Karpas-422 (cell line): ENCODE data around the gene FBXW2. TPM values are rescaled to one million over a fixed set of nuclear protein-coding genes. Genes with fewer than 3 reads are reported as not detected.

Experiments used
- DNase-seq: peaks from one replicate; pipeline ENCODE4 v3.0.0-alpha.2; 2015
- H2AFZ ChIP-seq: fragments of 200-600 bp; sonication (generic); 2 replicates; pipeline ENCODE4 v1.6.1; 2014; ENCODE audit warnings: antibody characterized with exemption, low read length, mixed read lengths
- H3K27ac ChIP-seq: fragments of 200-600 bp; sonication (generic); 2 replicates; pipeline ENCODE4 v1.5.1; 2014; ENCODE audit warnings: mild to moderate bottlenecking, low read length, moderate library complexity
- H3K27me3 ChIP-seq: fragments of 200-600 bp; sonication (generic); 2 replicates; pipeline ENCODE4 v1.6.1; 2014; ENCODE audit warnings: low read length, mixed read lengths
- H3K36me3 ChIP-seq: fragments of 200-600 bp; sonication (generic); 2 replicates; pipeline ENCODE4 v1.6.1; 2014; ENCODE audit warnings: low read length, mixed read lengths; ENCODE audit not compliant: insufficient read depth
- H3K4me1 ChIP-seq: fragments of 200-600 bp; sonication (generic); 2 replicates; pipeline ENCODE4 v1.6.1; 2014; ENCODE audit warnings: mild to moderate bottlenecking, low read length, mixed read lengths
- H3K4me2 ChIP-seq: fragments of 200-600 bp; sonication (generic); 2 replicates; pipeline ENCODE4 v1.6.1; 2014; ENCODE audit warnings: low read length, low read depth, mild to moderate bottlenecking; ENCODE audit not compliant: poor library complexity, severe bottlenecking
- H3K4me3 ChIP-seq: fragments of 200-600 bp; sonication (generic); 2 replicates; pipeline ENCODE4 v1.5.1; 2014; ENCODE audit warnings: mild to moderate bottlenecking, antibody characterized with exemption, low read length, mixed read lengths
- H3K79me2 ChIP-seq: fragments of 200-600 bp; sonication (generic); 2 replicates; pipeline ENCODE4 v1.6.1; 2014; ENCODE audit warnings: mild to moderate bottlenecking, low read length, mixed read lengths
- H3K9ac ChIP-seq: fragments of 200-600 bp; sonication (generic); 2 replicates; pipeline ENCODE4 v1.6.0; 2014; ENCODE audit warnings: low read length
- H3K9me2 ChIP-seq: fragments of 200-600 bp; sonication (generic), shearing (Covaris generic); replicated peaks from 2 replicates; pipeline ENCODE4 v1.6.0; 2014; ENCODE audit warnings: mild to moderate bottlenecking, low read length, moderate library complexity; ENCODE audit not compliant: insufficient read depth
- H3K9me3 ChIP-seq: fragments of 300-700, 200-600 bp; sonication (generic); 2 replicates; pipeline ENCODE4 v1.6.1; 2014; ENCODE audit warnings: low read length, mixed read lengths
- H4K20me1 ChIP-seq: fragments of 200-600 bp; sonication (generic); 2 replicates; pipeline ENCODE4 v1.6.1; 2014; ENCODE audit warnings: mild to moderate bottlenecking, antibody characterized with exemption, low read length, low read depth; ENCODE audit not compliant: insufficient read depth
- total RNA-seq: library from RNA; depleted of rRNA; stranded (reverse); fragments of >200 nt; shearing (Covaris generic); gene quantifications from 2 replicates; pipeline ENCODE4 v1.2.3, GENCODE V29; 2014; ENCODE audit warnings: low replicate concordance

The FBXW2 gene
- total RNA-seq, 1 experiment from 2014 or later: 42.0 TPM

- H3K4me3 ChIP-seq: peak overlapping the region; percentile 98
Observed at GRCh38 chr9:120791161-120791560, 2.1 kb downstream of the FBXW2 start.

GRCh38 chr9:120787933-120788332, 5.3 kb downstream of the FBXW2 start:
- Histone ChIP-seq H3K9me3 (no peaks in the 10 kb centered on the region), H3K9ac (no peak overlapping the region), H3K36me3 (peaks cover 56% of the 10 kb centered on the region), H3K4me1 (peaks cover 41% of the 10 kb centered on the region), H2AFZ (no peak overlapping the region), H4K20me1 (peaks cover 5% of the 10 kb centered on the region; the same call in 1 of the 2 replicates), H3K79me2 (peaks cover 97% of the 10 kb centered on the region), H3K4me3 (no peak overlapping the region), H3K27me3 (no peaks in the 10 kb centered on the region), H3K4me2 (no peak overlapping the region), H3K27ac (no peak overlapping the region), H3K9me2 (no peaks in the 10 kb centered on the region)
- DNase-seq: no peak

More at GRCh38 chr9:120791161-120791560, 2.1 kb downstream of the FBXW2 start:
- H3K79me2 ChIP-seq: peaks cover 89% of the 10 kb centered on the region
- no peaks in the 10 kb centered on the region for H3K27me3 ChIP-seq
- no peaks in the 10 kb centered on the region for H3K9me2 ChIP-seq
- DNase-seq: no peak
- H3K9me3 ChIP-seq: no peaks in the 10 kb centered on the region
- H3K9ac ChIP-seq: no peak overlapping the region
- peaks cover 61% of the 10 kb centered on the region for H3K4me1 ChIP-seq
- peak overlapping the region; percentile 84 for H3K4me2 ChIP-seq
- peak overlapping the region; percentile 85 for H3K27ac ChIP-seq
- H3K36me3 ChIP-seq: peaks cover 41% of the 10 kb centered on the region
- no peak overlapping the region for H2AFZ ChIP-seq
- H4K20me1 ChIP-seq: peaks cover 5% of the 10 kb centered on the region; the same call in 1 of the 2 replicates

GRCh38 chr9:120783602-120784047, 9.6 kb downstream of the FBXW2 start:
- no peak overlapping the region for H3K4me2 ChIP-seq
- peaks cover 93% of the 10 kb centered on the region for H3K79me2 ChIP-seq
- no peak overlapping the region for H3K27ac ChIP-seq
- peaks cover 50% of the 10 kb centered on the region for H3K36me3 ChIP-seq
- no peak overlapping the region for H3K9ac ChIP-seq
- no peak overlapping the region for H2AFZ ChIP-seq
- no peaks in the 10 kb centered on the region for H3K9me3 ChIP-seq
- DNase-seq: no peak
- H4K20me1 ChIP-seq: no peaks in the 10 kb centered on the region
- no peaks in the 10 kb centered on the region for H3K9me2 ChIP-seq
- peaks cover 2% of the 10 kb centered on the region for H3K4me1 ChIP-seq
- no peaks in the 10 kb centered on the region for H3K27me3 ChIP-seq
- H3K4me3 ChIP-seq: no peak overlapping the region

- Histone ChIP-seq H4K20me1 (no peaks in the 10 kb centered on the region), H3K79me2 (peaks cover 88% of the 10 kb centered on the region), H3K4me1 (no peaks in the 10 kb centered on the region), H3K4me2 (no peak overlapping the region), H3K9ac (no peak overlapping the region), H2AFZ (no peak overlapping the region), H3K9me3 (no peaks in the 10 kb centered on the region), H3K27me3 (no peaks in the 10 kb centered on the region), H3K4me3 (no peak overlapping the region), H3K36me3 (peaks cover 52% of the 10 kb centered on the region), H3K9me2 (no peaks in the 10 kb centered on the region), H3K27ac (no peak overlapping the region)
- DNase-seq: no peak
Observed at GRCh38 chr9:120781236-120781635, 12.0 kb downstream of the FBXW2 start.

GRCh38 chr9:120780367-120780766, 12.8 kb downstream of the FBXW2 start:
- no peaks in the 10 kb centered on the region for H4K20me1 ChIP-seq
- H3K4me3 ChIP-seq: no peak overlapping the region
- no peaks in the 10 kb centered on the region for H3K9me3 ChIP-seq
- no peaks in the 10 kb centered on the region for H3K4me1 ChIP-seq
- no peaks in the 10 kb centered on the region for H3K9me2 ChIP-seq
- H3K4me2 ChIP-seq: no peak overlapping the region
- H3K27ac ChIP-seq: no peak overlapping the region
- no peak overlapping the region for H2AFZ ChIP-seq
- H3K9ac ChIP-seq: no peak overlapping the region
- no peaks in the 10 kb centered on the region for H3K27me3 ChIP-seq
- peaks cover 57% of the 10 kb centered on the region for H3K36me3 ChIP-seq
- peaks cover 79% of the 10 kb centered on the region for H3K79me2 ChIP-seq
- DNase-seq: no peak

GRCh38 chr9:120779227-120779626, 14.0 kb downstream of the FBXW2 start:
- no peaks in the 10 kb centered on the region for H4K20me1 ChIP-seq
- H3K4me3 ChIP-seq: no peak overlapping the region
- no peak overlapping the region for H2AFZ ChIP-seq
- no peaks in the 10 kb centered on the region for H3K27me3 ChIP-seq
- H3K27ac ChIP-seq: no peak overlapping the region
- no peaks in the 10 kb centered on the region for H3K4me1 ChIP-seq
- H3K9me2 ChIP-seq: no peaks in the 10 kb centered on the region
- no peaks in the 10 kb centered on the region for H3K9me3 ChIP-seq
- peaks cover 73% of the 10 kb centered on the region for H3K79me2 ChIP-seq
- no peak overlapping the region for H3K9ac ChIP-seq
- DNase-seq: no peak
- H3K36me3 ChIP-seq: peaks cover 66% of the 10 kb centered on the region
- no peak overlapping the region for H3K4me2 ChIP-seq

GRCh38 chr9:120778758-120779157, 14.5 kb downstream of the FBXW2 start:
- Histone ChIP-seq H3K27ac (no peak overlapping the region), H3K4me3 (no peak overlapping the region), H3K9me3 (no peaks in the 10 kb centered on the region), H4K20me1 (no peaks in the 10 kb centered on the region), H2AFZ (no peak overlapping the region), H3K9ac (no peak overlapping the region), H3K4me1 (no peaks in the 10 kb centered on the region), H3K9me2 (no peaks in the 10 kb centered on the region), H3K36me3 (peaks cover 61% of the 10 kb centered on the region), H3K4me2 (no peak overlapping the region), H3K27me3 (no peaks in the 10 kb centered on the region), H3K79me2 (peaks cover 68% of the 10 kb centered on the region)
- DNase-seq: no peak

GRCh38 chr9:120777229-120777628, 16.0 kb downstream of the FBXW2 start:
- no peak for DNase-seq
- Histone ChIP-seq H3K4me1 (no peaks in the 10 kb centered on the region), H2AFZ (no peak overlapping the region), H3K36me3 (peaks cover 54% of the 10 kb centered on the region), H3K27me3 (no peaks in the 10 kb centered on the region), H3K9me2 (no peaks in the 10 kb centered on the region), H3K79me2 (peaks cover 57% of the 10 kb centered on the region), H3K9ac (no peak overlapping the region), H3K9me3 (no peaks in the 10 kb centered on the region), H3K27ac (no peak overlapping the region), H3K4me2 (no peak overlapping the region), H4K20me1 (no peaks in the 10 kb centered on the region), H3K4me3 (no peak overlapping the region)

GRCh38 chr9:120776788-120777187, 16.4 kb downstream of the FBXW2 start:
- Histone ChIP-seq H3K36me3 (peaks cover 52% of the 10 kb centered on the region; the same call in 1 of the 2 replicates), H3K79me2 (peaks cover 53% of the 10 kb centered on the region), H3K4me1 (no peaks in the 10 kb centered on the region), H3K4me3 (no peak overlapping the region), H3K9me2 (no peaks in the 10 kb centered on the region), H3K9ac (no peak overlapping the region), H3K27ac (no peak overlapping the region), H2AFZ (no peak overlapping the region), H3K27me3 (no peaks in the 10 kb centered on the region), H4K20me1 (no peaks in the 10 kb centered on the region), H3K9me3 (no peaks in the 10 kb centered on the region), H3K4me2 (no peak overlapping the region)
- no peak for DNase-seq
